LNCAP (cell line): ENCODE results near the gene KSR1.
A peak's percentile ranks its signal among the peaks of the same experiment; 100 is the strongest.

Source experiments
- CTCF ChIP-seq: fragments of 450-650 bp; IDR thresholded peaks from 2 replicates; pipeline ENCODE4 v1.5.1; 2017; ENCODE audit warnings: mild to moderate bottlenecking

KSR1 gene

GRCh38 chr17:27609611-27610303 is 153.5 kb downstream of the KSR1 start:
- TF ChIP-seq CTCF: peak; percentile 80

GRCh38 chr17:27610304-27610677 is 154.0 kb downstream of the KSR1 start:
- no peak for TF ChIP-seq CTCF

GRCh38 chr17:27612160-27612770 is 156.0 kb downstream of the KSR1 start:
- no peak for TF ChIP-seq CTCF

- TF ChIP-seq CTCF: no peak
Observed at GRCh38 chr17:27613433-27613832, 157.2 kb downstream of the KSR1 start.

- no peak for TF ChIP-seq CTCF
Observed at GRCh38 chr17:27615121-27615520, 158.9 kb downstream of the KSR1 start.

- TF ChIP-seq CTCF: no peak
Observed at GRCh38 chr17:27616414-27616813, 160.2 kb downstream of the KSR1 start.

- no peak for TF ChIP-seq CTCF
Observed at GRCh38 chr17:27618417-27618816, 162.2 kb downstream of the KSR1 start.
